ENCODE measurements around the gene MGMT.

MGMT gene

DNA sequence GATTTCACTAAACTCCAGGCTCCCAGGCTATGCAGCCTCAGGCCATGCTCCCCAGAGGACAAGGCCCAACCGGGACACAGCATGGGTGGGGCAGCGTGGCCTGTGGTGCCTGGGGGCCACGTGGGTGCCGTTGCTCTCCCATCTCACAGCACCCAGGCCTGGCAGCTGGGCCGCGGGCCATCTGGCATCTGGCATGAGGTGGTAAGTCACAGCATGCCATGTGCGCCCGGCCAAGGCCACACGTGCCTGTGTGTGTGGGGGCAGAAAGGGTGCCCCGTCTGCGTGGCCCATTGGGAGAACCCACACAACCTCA lies 292.9 kb downstream of the MGMT start:
- peaks cover 11% of the 10 kb centered on the region for H3K4me1 Mint-ChIP-seq
- H3K9me3 Mint-ChIP-seq: no peaks in the 10 kb centered on the region
- peaks cover 18% of the 10 kb centered on the region for H3K36me3 Mint-ChIP-seq (ENCODE audit: low read depth)
- no peak overlapping the region for H3K4me3 Mint-ChIP-seq
- no peak for ATAC-seq
- H3K27me3 Mint-ChIP-seq: no peaks in the 10 kb centered on the region
- DNase-seq: no peak
- H3K27ac Mint-ChIP-seq: no peak overlapping the region

DNA sequence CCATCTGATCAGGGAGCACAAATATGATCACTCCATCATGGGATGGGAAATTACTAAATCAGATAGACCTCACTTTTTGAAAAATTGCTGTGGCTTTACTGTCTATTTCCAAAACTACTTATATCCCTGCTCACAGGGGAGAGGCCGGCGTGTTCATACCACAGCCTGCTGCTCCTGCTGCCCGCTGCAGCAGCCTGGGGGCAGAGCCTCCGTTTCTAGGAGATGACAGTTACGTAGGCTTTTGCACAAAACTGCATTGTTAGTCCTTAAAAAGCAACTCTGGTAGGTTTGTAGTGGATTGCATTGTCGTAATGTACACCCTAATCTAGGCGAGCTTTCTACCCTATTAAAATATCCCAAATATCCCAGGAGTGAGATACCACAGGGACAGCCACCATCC lies 293.4 kb downstream of the MGMT start:
- ATAC-seq (no peak), DNase-seq (no peak)
- Mint-ChIP-seq H3K4me1 (peaks cover 11% of the 10 kb centered on the region), H3K4me3 (no peak overlapping the region), H3K36me3 (ENCODE audit: low read depth) (peaks cover 18% of the 10 kb centered on the region), H3K9me3 (no peaks in the 10 kb centered on the region), H3K27me3 (no peaks in the 10 kb centered on the region), H3K27ac (no peak overlapping the region)

DNA sequence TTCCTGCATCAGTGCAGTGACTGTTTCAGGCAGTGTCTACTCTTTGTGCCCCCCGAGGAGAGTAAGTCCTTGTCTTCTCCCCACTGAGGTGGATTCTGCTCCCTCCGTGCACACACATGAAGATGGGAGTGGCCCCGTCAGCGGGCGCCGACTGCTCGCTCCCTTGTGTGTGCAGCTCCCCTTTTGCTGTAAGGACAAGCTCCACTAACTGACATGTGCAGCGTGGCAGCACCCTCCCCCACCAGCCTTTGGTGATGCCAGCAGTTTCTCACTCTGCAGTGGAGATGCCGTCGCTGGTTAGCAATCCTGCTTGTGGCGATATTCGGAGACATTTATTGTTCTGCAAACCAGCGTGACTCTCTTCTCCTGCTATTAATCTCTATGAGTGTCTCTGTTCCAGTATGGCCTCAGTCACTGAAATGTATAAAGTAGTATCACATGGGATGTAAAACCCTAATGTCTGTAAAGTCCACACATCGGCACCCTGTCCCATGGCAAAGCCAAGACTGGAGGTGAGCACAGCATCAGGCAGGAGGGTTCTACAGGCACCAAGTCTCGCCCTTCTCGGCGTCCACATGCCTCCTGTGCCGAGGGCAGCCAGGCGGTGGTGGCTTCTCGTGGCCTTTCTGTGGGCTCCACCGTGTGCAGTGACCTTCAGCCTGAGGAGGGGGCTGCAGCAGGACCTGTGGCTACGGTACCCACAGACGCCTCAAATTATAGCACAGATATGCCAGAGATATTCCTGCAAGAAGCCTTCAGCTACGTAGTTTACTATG lies 294.3 kb downstream of the MGMT start:
- no peak overlapping the region for H3K27ac Mint-ChIP-seq
- H3K27me3 Mint-ChIP-seq: no peaks in the 10 kb centered on the region
- ATAC-seq: no peak
- peaks cover 11% of the 10 kb centered on the region for H3K4me1 Mint-ChIP-seq
- no peaks in the 10 kb centered on the region for H3K9me3 Mint-ChIP-seq
- DNase-seq: no peak
- peaks cover 20% of the 10 kb centered on the region for H3K36me3 Mint-ChIP-seq (ENCODE audit: low read depth)
- H3K4me3 Mint-ChIP-seq: no peak overlapping the region

DNA sequence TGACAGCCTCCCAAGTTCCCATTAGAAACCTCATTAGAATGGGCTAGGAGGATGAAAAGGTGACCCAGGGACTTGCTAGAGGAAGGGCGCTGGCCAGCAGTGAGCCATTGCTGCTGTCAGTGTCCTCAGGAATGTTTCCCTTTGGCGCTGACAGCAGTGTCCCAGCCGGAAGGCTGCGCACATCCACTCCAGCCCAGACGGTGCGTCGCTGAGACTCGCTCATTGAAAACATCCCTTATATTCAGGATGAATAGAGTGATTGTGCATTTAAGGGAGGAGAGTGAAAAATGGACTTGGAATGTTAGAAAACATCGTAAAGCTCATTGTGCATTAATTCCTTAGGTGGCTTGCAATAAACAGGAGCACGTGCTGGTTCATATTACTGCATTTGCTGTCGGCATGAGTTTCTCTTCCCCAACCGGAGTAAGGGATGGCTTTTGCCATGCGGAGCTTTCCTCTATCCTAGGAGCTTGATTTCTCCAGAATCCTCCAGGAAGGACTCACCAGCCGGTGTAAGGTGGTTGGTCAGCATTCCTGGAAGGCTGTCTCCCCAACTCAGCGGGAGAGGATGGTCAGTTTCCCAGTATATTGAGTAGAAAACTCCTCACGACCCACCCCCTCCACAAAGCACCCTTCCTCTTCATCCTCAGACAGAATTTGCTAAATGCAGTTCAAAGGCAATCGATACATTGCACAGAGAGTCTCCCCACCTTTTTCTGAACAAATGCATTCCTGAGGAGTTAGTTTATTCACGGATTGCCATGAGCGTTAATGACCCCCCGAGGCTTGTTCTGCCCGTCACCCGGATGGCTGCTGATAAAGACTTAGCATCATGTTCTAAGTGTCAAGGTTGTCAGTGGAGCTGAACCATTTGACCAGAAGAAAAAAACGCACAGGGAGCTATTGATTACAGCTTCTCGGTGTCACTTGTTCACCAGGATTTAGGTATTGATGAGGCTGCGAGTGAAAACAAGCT lies 295.2 kb downstream of the MGMT start:
- Mint-ChIP-seq H3K36me3 (ENCODE audit: low read depth) (peaks cover 22% of the 10 kb centered on the region), H3K4me1 (peaks cover 6% of the 10 kb centered on the region)

DNA sequence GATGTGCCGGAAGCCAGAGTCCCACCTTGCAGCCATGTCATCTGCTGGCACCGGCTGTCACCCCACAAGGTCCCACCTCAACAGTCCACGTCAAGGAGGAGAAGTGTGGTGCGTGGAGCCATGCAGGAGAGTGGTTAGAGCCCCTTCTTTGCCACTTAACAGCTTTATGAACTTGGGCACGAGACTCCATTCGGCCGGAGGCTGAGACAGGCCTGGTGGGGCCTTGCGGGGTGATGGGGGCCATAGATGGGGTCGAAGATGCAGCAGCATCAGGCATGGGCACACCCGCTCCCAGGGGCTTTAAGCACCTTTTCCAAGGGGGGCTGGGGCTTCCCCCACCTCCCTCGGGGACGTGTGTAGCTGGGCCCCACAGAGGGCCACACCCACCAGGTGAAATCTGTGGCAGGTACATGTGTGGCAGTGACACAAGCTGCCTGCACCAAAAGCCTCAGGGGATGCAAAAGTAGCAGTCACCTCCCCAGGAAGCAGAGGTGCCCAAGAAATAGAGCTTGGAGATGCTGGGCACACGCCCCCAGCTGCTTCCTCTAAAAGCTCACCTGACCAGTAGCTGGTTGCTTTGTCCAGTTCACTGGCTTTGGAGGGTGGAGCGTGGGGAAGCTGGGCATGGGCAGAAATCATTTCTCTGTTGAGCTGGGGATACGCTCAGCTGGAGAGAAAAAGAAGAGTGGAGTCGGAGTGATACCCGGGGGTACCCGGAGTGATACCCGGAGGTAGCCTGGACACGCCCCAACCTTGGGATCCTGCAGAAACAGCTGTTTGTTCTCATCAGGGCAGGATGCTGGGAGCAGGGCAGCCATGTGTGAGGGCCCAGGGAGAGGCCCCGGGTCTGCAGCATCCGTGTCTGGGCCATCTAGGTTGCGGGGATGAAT lies 297.2 kb downstream of the MGMT start:
- no peak overlapping the region for H3K4me3 Mint-ChIP-seq
- no peaks in the 10 kb centered on the region for H3K9me3 Mint-ChIP-seq
- no peak overlapping the region for H3K27ac Mint-ChIP-seq
- no peak for ATAC-seq
- DNase-seq: no peak
- H3K36me3 Mint-ChIP-seq (ENCODE audit: low read depth): peaks cover 29% of the 10 kb centered on the region
- no peaks in the 10 kb centered on the region for H3K27me3 Mint-ChIP-seq
- no peaks in the 10 kb centered on the region for H3K4me1 Mint-ChIP-seq

More for the DNA sequence above, 295.2 kb downstream of the MGMT start:
- H3K27me3 Mint-ChIP-seq: no peaks in the 10 kb centered on the region
- no peak overlapping the region for H3K4me3 Mint-ChIP-seq
- H3K9me3 Mint-ChIP-seq: no peaks in the 10 kb centered on the region
- DNase-seq (no peak), ATAC-seq (no peak)
- H3K27ac Mint-ChIP-seq: no peak overlapping the region

DNA sequence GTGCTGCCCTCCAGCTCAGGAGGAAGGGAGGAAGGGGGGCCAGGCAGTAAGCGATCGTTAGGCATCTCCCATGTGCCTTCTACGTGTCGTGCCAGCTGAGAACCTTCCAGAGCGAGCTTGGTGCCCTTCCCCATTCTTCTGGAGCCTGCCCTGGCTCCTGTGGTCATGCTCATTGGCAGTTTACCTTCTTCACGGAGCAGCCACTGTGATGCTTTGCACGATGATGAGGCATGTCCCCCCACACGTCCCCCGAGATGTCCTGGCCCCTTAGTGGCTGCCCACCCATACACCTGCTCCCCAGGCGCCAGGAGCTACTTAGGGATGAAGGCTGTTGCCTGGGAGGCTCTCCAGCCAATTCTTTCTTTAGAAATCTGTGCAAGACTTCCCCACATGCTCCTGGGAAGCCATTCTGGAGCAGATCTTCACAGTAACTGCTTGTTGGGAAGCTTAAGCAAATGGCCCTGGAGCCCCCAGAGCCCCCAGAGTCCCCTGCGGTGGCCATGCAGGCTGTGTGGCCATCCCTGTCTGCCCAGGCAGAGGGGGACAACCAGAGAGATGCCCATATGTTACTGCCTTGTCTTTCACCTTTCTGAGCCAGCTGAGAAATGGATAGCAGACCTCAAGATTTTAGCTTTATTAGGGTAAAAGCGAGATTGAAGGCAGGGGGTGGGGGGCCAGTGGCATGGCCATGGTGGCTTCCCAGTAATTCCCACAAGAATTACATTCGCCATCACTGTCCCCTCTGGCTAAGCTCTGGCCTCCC lies 298.0 kb downstream of the MGMT start:
- H3K36me3 Mint-ChIP-seq (ENCODE audit: low read depth): peaks cover 33% of the 10 kb centered on the region
- H3K9me3 Mint-ChIP-seq: no peaks in the 10 kb centered on the region
- H3K27ac Mint-ChIP-seq: no peak overlapping the region
- H3K4me1 Mint-ChIP-seq: no peaks in the 10 kb centered on the region
- no peak for DNase-seq
- no peak overlapping the region for H3K4me3 Mint-ChIP-seq
- H3K27me3 Mint-ChIP-seq: no peaks in the 10 kb centered on the region
- no peak for ATAC-seq

DNA sequence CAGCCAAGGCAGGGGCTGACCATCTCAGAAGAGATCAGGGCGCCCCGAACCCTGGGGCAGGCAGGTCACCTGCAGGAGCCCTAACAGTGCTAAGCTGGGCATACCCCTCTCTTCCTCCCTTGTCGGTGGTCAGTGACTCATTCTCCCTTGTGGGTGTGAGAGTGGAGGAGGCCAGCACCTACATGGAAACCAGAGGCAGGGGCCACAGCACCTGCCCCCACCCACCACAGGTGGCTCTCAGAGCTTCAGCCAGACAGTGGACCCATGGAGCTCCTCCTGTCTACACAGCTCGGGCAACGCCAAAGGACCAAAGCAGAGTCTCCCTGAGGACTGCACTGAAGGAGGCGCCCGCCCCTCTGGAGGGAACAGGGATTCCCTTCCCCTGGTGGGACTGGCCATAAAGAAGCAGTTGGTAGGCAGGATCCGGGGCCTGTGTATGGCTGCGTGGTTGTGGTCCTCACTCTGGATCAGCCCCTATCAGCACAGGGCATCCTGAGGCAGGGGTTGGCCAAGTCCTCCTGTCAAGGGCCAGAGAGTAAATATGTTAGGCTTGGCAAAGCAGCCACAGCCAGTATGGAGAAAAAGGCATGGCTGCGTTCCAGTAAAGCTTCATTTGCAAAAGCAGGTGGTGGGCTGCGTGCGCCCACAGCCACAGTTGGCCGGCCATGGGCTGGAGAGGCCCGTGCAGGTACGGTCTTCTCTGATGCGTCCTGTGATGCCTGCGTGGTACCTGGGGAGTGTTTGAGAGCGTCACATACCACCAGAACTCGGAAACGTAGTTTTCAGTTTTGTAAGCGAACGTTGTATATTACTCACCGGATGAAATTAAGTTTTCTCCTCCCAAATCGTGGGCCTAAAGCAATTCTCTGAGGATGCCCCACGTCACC lies 298.9 kb downstream of the MGMT start:
- DNase-seq (no peak), ATAC-seq (no peak)
- Mint-ChIP-seq H3K27me3 (no peaks in the 10 kb centered on the region), H3K9me3 (no peaks in the 10 kb centered on the region), H3K4me3 (no peak overlapping the region), H3K4me1 (no peaks in the 10 kb centered on the region), H3K27ac (no peak overlapping the region), H3K36me3 (ENCODE audit: low read depth) (peaks cover 32% of the 10 kb centered on the region)

DNA sequence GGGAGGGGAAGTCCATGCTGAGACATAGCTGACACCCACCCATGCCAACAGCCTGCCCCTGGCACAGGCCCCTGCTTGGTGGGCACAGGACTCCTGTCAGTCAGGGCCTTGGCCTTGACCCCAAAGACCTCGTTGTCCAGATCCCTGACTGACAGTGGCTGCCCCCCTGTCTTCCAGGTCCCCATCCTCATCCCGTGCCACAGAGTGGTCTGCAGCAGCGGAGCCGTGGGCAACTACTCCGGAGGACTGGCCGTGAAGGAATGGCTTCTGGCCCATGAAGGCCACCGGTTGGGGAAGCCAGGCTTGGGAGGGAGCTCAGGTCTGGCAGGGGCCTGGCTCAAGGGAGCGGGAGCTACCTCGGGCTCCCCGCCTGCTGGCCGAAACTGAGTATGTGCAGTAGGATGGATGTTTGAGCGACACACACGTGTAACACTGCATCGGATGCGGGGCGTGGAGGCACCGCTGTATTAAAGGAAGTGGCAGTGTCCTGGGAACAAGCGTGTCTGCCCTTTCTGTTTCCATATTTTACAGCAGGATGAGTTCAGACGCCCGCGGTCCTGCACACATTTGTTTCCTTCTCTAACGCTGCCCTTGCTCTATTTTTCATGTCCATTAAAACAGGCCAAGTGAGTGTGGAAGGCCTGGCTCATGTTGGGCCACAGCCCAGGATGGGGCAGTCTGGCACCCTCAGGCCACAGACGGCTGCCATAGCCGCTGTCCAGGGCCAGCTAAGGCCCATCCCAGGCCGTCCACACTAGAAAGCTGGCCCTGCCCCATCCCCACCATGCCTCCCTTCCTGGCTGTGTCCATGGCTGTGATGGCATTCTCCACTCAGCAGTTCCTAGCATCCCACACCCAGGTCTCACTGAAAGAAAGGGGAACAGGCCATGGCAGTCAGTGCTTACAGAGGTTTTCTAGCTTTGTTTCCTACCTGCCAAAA lies 299.8 kb downstream of the MGMT start:
- no peak for DNase-seq
- ATAC-seq: no peak
- H3K4me3 Mint-ChIP-seq: no peak overlapping the region
- peaks cover 29% of the 10 kb centered on the region for H3K36me3 Mint-ChIP-seq (ENCODE audit: low read depth)
- no peaks in the 10 kb centered on the region for H3K27me3 Mint-ChIP-seq
- H3K27ac Mint-ChIP-seq: no peak overlapping the region
- no peaks in the 10 kb centered on the region for H3K4me1 Mint-ChIP-seq
- no peaks in the 10 kb centered on the region for H3K9me3 Mint-ChIP-seq

DNA sequence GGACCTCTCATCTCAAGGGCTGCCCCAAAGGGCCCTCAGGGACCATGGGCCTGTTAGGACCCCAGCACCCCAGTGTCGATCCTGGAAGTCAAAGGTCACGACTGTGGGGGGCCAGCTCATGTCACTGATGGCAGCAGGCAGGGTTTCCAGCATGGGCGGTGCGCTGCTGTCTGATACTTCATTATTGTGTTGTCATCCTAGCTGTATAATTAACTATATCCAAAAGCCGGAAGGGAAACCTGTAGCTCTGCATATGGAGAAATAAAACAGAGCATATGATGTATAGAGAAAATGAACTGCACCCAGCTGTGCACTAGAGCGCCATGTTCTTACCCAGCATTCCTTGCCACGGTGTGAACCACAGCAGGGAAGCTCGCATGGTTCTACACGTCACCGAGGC lies 300.7 kb downstream of the MGMT start:
- DNase-seq: no peak
- H3K9me3 Mint-ChIP-seq: no peaks in the 10 kb centered on the region
- no peaks in the 10 kb centered on the region for H3K27me3 Mint-ChIP-seq
- ATAC-seq: no peak
- no peak overlapping the region for H3K27ac Mint-ChIP-seq
- no peak overlapping the region for H3K4me3 Mint-ChIP-seq
- H3K36me3 Mint-ChIP-seq (ENCODE audit: low read depth): peaks cover 27% of the 10 kb centered on the region
- no peaks in the 10 kb centered on the region for H3K4me1 Mint-ChIP-seq

DNA sequence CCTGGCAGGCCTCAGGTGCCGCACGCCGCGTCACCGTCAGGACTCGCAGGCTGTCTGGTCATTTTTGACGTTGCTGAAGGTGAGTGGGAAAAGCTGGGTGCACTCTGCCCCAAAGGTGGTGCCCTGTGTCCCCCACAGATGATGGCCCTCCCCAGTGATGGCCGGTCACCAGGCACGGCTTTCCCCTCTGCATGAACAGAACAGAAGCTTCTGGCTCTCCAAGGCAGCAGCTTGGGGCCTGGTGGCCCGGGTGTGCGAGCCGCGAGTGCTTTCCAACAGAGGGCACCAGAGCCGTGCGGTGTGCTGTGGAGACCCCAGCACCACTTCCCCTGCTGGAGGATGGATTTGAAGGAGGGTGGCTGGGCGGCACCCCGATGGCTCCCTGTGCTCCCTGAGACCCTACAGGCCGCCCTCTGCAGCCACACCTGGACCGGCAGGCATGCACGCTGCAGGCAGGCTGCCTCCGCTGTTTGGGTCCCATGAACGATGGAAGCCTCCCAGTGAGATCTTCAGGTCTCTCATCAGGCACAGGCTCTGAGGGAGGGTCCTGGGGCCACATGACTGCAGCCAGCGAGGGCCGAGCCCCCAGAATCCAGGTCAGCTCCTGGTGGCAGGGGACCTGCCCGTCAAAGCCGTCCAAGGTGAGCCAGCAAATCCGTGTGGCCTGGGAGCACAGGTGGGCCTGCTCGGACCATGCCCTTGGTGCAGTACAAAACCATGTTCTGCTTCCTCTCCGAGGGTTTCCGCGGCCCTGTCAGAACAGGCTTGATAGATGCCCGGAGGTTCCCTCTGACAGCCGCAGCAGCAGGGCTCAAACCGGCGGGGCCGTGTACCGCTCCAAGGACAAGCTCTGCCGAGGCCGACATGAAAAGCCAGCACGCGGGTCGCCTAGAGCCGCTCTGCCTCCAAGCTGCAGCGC lies 301.7 kb downstream of the MGMT start:
- no peak overlapping the region for H3K27ac Mint-ChIP-seq
- no peaks in the 10 kb centered on the region for H3K9me3 Mint-ChIP-seq
- H3K27me3 Mint-ChIP-seq: no peaks in the 10 kb centered on the region
- H3K4me3 Mint-ChIP-seq: no peak overlapping the region
- ATAC-seq: no peak
- peaks cover 27% of the 10 kb centered on the region for H3K36me3 Mint-ChIP-seq (ENCODE audit: low read depth)
- H3K4me1 Mint-ChIP-seq: no peaks in the 10 kb centered on the region
- DNase-seq: no peak

DNA sequence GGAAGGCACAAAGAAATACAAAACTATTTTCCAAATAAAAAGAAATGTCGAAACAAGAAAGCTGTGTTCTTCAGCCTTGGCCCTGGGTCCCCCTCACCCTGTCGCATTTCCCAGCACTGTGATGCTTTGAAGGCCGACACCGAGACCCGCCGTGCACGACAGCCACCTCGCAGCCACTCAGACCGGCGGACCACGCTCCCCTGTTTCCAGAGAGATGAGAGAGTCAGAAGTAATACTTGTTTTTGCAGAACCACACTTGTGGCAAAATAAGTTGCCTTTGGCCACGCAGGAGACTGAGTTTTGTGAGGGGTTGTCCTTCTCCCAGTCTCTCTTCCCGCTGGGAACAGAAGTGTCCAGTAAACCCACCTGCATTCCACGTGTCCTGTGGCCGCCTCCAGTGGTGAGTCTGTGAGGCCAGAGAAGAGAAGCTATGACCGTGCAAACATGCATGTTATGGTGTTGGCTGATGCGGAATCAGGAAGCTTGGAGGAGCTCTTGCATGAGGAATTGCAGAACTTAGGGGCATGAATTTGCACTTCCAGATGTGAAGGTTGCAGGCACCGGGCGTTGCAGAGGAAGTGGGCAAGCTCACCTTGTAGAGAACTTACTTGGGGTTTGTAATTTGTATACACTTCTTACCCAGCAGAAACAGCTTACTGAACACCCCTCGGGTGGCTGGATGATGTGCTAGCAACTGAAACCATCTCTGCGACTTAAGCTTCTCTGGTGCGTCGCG lies 302.5 kb downstream of the MGMT start:
- H3K4me1 Mint-ChIP-seq: no peaks in the 10 kb centered on the region
- no peak for ATAC-seq
- no peak overlapping the region for H3K4me3 Mint-ChIP-seq
- no peaks in the 10 kb centered on the region for H3K9me3 Mint-ChIP-seq
- peaks cover 27% of the 10 kb centered on the region for H3K36me3 Mint-ChIP-seq (ENCODE audit: low read depth)
- no peak overlapping the region for H3K27ac Mint-ChIP-seq
- H3K27me3 Mint-ChIP-seq: no peaks in the 10 kb centered on the region
- DNase-seq: no peak

Data from activated naive CD8-positive, alpha-beta T cell treated with anti-CD3 and anti-CD28 coated beads, Interleukin-2, amount 50 U/mL, for 24 hours (primary cell).